Breast epithelium (tissue), 3 donors: ENCODE measurements around the gene CCNL2.

Experiments used
- CTCF ChIP-seq, 3 donors: fragments of 450-650 bp; IDR thresholded peaks; one replicate each; pipeline ENCODE4 v1.5.1; 2016 to 2017; ENCODE audit warnings: antibody characterized with exemption in 3 of 3, mild to moderate bottlenecking in 3 of 3, moderate library complexity in 3 of 3
- POLR2A ChIP-seq: fragments of 450-650 bp; IDR thresholded peaks from one replicate; pipeline ENCODE4 v1.6.1; 2016; ENCODE audit warnings: antibody characterized with exemption, mild to moderate bottlenecking, moderate library complexity
- POLR2AphosphoS5 ChIP-seq, 3 donors: sonication (generic); formaldehyde crosslinking; IDR thresholded peaks; one replicate each; pipeline ENCODE4 v1.6.1; 2017; ENCODE audit warnings: antibody characterized with exemption in 3 of 3

GRCh38 chr1:1364266-1364665, 34.9 kb downstream of the CCNL2 start:
- TF ChIP-seq CTCF (IDR thresholded peaks at IDR 0.05) (no peak), POLR2A (no peak), POLR2AphosphoS5 (IDR thresholded peaks at IDR 0.05) (no peak)
